UCSD-AML1 (cell line): ENCODE data around the gene CIPC.

ENCODE experiments used
- DNase-seq: peaks from one replicate; lab custom pipeline; 2025; ENCODE audit not compliant: unreplicated experiment; lab: John Stamatoyannopoulos, UW

CIPC gene

GRCh38 chr14:77100961-77101360, 2.9 kb downstream of the CIPC start:
- no peak for DNase-seq

- DNase-seq, result no peak
These were observed 4.1 kb downstream of the CIPC start for GRCh38 chr14:77102154-77102553.

GRCh38 chr14:77103475-77103874, 5.4 kb downstream of the CIPC start:
- no peak for DNase-seq

- no peak for DNase-seq
These were observed 5.9 kb downstream of the CIPC start for GRCh38 chr14:77103951-77104350.

- DNase-seq, result no peak
These were observed 6.3 kb downstream of the CIPC start for GRCh38 chr14:77104393-77104792.

GRCh38 chr14:77105145-77105939, 7.3 kb downstream of the CIPC start:
- DNase-seq, result no peak

- DNase-seq, result no peak
These were observed 8.6 kb downstream of the CIPC start for GRCh38 chr14:77106666-77107065.

GRCh38 chr14:77107228-77107627, 9.2 kb downstream of the CIPC start:
- DNase-seq, result no peak

GRCh38 chr14:77108753-77109152, 10.7 kb downstream of the CIPC start:
- DNase-seq, result no peak

GRCh38 chr14:77109656-77110055, 11.6 kb downstream of the CIPC start:
- DNase-seq, result no peak

GRCh38 chr14:77110286-77110685, 12.2 kb downstream of the CIPC start:
- DNase-seq, result no peak

GRCh38 chr14:77111021-77111420, 13.0 kb downstream of the CIPC start:
- no peak for DNase-seq

GRCh38 chr14:77113644-77114043, 15.6 kb downstream of the CIPC start:
- DNase-seq, result no peak

- DNase-seq, result no peak
These were observed 16.6 kb downstream of the CIPC start for GRCh38 chr14:77114609-77115008.

- no peak for DNase-seq
These were observed 18.2 kb downstream of the CIPC start for GRCh38 chr14:77116172-77116817.

GRCh38 chr14:77119851-77120250, 21.8 kb downstream of the CIPC start:
- DNase-seq, result no peak

GRCh38 chr14:77120771-77121743, 23.0 kb downstream of the CIPC start:
- no peak for DNase-seq

- no peak for DNase-seq
These were observed 24.6 kb downstream of the CIPC start for GRCh38 chr14:77122526-77123125.

- no peak for DNase-seq
These were observed 25.6 kb downstream of the CIPC start for GRCh38 chr14:77123381-77124325.
